HEK293 (cell line): ENCODE results near the gene ROPN1L.
A peak's percentile ranks its signal among the peaks of the same experiment; 100 is the strongest.

Experiments used
- BCL11B ChIP-seq: fragments of 450-650 bp; formaldehyde crosslinking; IDR thresholded peaks from 2 replicates; pipeline ENCODE4 v1.5.1; 2016; ENCODE audit warnings: low read depth, missing biosample characterization, missing genetic modification characterization
- GFI1B ChIP-seq: fragments of 450-650 bp; formaldehyde crosslinking; IDR thresholded peaks from 2 replicates; pipeline ENCODE4 v1.5.1; 2016; ENCODE audit warnings: missing biosample characterization, missing genetic modification characterization
- KLF16 ChIP-seq: fragments of 450-650 bp; formaldehyde crosslinking; IDR thresholded peaks from 2 replicates; pipeline ENCODE4 v1.5.1; 2017; ENCODE audit warnings: missing biosample characterization, missing genetic modification characterization
- KLF9 ChIP-seq: fragments of 450-650 bp; formaldehyde crosslinking; IDR thresholded peaks from 2 replicates; pipeline ENCODE4 v1.5.1; 2016; ENCODE audit warnings: missing biosample characterization, missing genetic modification characterization, low read depth
- MZF1 ChIP-seq: fragments of 450-650 bp; formaldehyde crosslinking; IDR thresholded peaks from 2 replicates; pipeline ENCODE4 v1.5.1; 2017; ENCODE audit warnings: missing biosample characterization, missing genetic modification characterization, borderline replicate concordance
- SALL2 ChIP-seq: fragments of 450-650 bp; formaldehyde crosslinking; IDR thresholded peaks from 2 replicates; pipeline ENCODE4 v1.5.0; 2017; ENCODE audit warnings: missing biosample characterization, mild to moderate bottlenecking, missing genetic modification characterization, borderline replicate concordance
- SP7 ChIP-seq: fragments of 450-650 bp; formaldehyde crosslinking; IDR thresholded peaks from 2 replicates; pipeline ENCODE4 v1.5.1; 2016; ENCODE audit warnings: missing biosample characterization, missing genetic modification characterization
- ZBTB10 ChIP-seq: fragments of 450-650 bp; formaldehyde crosslinking; IDR thresholded peaks from 2 replicates; pipeline ENCODE4 v1.5.1; 2016; ENCODE audit warnings: missing biosample characterization, missing genetic modification characterization
- ZNF148 ChIP-seq: fragments of 450-650 bp; formaldehyde crosslinking; IDR thresholded peaks from 2 replicates; pipeline ENCODE4 v1.5.0; 2017; ENCODE audit warnings: missing biosample characterization, missing genetic modification characterization, borderline replicate concordance
- ZNF16 ChIP-seq: fragments of 450-650 bp; formaldehyde crosslinking; IDR thresholded peaks from 2 replicates; pipeline ENCODE4 v1.5.1; 2016; ENCODE audit warnings: low read depth, missing biosample characterization, missing genetic modification characterization
- ZNF19 ChIP-seq: fragments of 450-650 bp; formaldehyde crosslinking; IDR thresholded peaks from 2 replicates; pipeline ENCODE4; 2016; ENCODE audit warnings: missing biosample characterization, missing genetic modification characterization, low read depth
- ZNF221 ChIP-seq: fragments of 450-650 bp; formaldehyde crosslinking; IDR thresholded peaks from 2 replicates; pipeline ENCODE4 v1.5.1; 2017; ENCODE audit warnings: missing biosample characterization, missing genetic modification characterization, borderline replicate concordance
- ZNF248 ChIP-seq: fragments of 450-650 bp; formaldehyde crosslinking; IDR thresholded peaks from 2 replicates; pipeline ENCODE4 v1.5.1; 2017; ENCODE audit warnings: missing biosample characterization, missing genetic modification characterization
- ZNF26 ChIP-seq: fragments of 450-650 bp; formaldehyde crosslinking; IDR thresholded peaks from 2 replicates; pipeline ENCODE4 v1.5.1; 2016; ENCODE audit warnings: missing biosample characterization, missing genetic modification characterization
- ZNF324 ChIP-seq: fragments of 450-650 bp; formaldehyde crosslinking; IDR thresholded peaks from 2 replicates; pipeline ENCODE4 v1.5.1; 2016; ENCODE audit warnings: missing biosample characterization, missing genetic modification characterization
- ZNF416 ChIP-seq: fragments of 450-650 bp; formaldehyde crosslinking; IDR thresholded peaks from 2 replicates; pipeline ENCODE4 v1.5.1; 2016; ENCODE audit warnings: missing biosample characterization, missing genetic modification characterization
- ZNF426 ChIP-seq: fragments of 450-650 bp; formaldehyde crosslinking; IDR thresholded peaks from 2 replicates; pipeline ENCODE4 v1.5.1; 2017; ENCODE audit warnings: missing biosample characterization, missing genetic modification characterization, mild to moderate bottlenecking, inconsistent platforms, moderate library complexity
- ZNF501 ChIP-seq: fragments of 450-650 bp; formaldehyde crosslinking; IDR thresholded peaks from 2 replicates; pipeline ENCODE4 v1.5.1; 2016; ENCODE audit warnings: missing biosample characterization, missing genetic modification characterization
- ZNF530 ChIP-seq: fragments of 450-650 bp; formaldehyde crosslinking; IDR thresholded peaks from 2 replicates; pipeline ENCODE4 v1.5.1; 2016; ENCODE audit warnings: low read depth, missing biosample characterization, missing genetic modification characterization
- ZNF660 ChIP-seq: fragments of 450-650 bp; IDR thresholded peaks from 2 replicates; pipeline ENCODE4 v1.5.1; 2018; ENCODE audit warnings: missing biosample characterization, mild to moderate bottlenecking, missing genetic modification characterization
- ZNF707 ChIP-seq: fragments of 450-650 bp; formaldehyde crosslinking; IDR thresholded peaks from 2 replicates; pipeline ENCODE4 v1.5.1; 2016; ENCODE audit warnings: missing biosample characterization, missing genetic modification characterization
- ZNF747 ChIP-seq: fragments of 450-650 bp; formaldehyde crosslinking; IDR thresholded peaks from 2 replicates; pipeline ENCODE4 v1.5.1; 2016; ENCODE audit warnings: missing biosample characterization, missing genetic modification characterization
- ZNF777 ChIP-seq: fragments of 450-650 bp; formaldehyde crosslinking; IDR thresholded peaks from 2 replicates; pipeline ENCODE4 v1.5.1; 2017; ENCODE audit warnings: missing biosample characterization, missing genetic modification characterization, borderline replicate concordance
- ZNF837 ChIP-seq: fragments of 450-650 bp; formaldehyde crosslinking; IDR thresholded peaks from 2 replicates; pipeline ENCODE4 v1.5.1; 2016; ENCODE audit warnings: missing biosample characterization, missing genetic modification characterization
- ZNF843 ChIP-seq: fragments of 450-650 bp; formaldehyde crosslinking; IDR thresholded peaks from 2 replicates; pipeline ENCODE4 v1.5.1; 2016; ENCODE audit warnings: missing biosample characterization, missing genetic modification characterization
- ZSCAN4 ChIP-seq: fragments of 450-650 bp; formaldehyde crosslinking; IDR thresholded peaks from 2 replicates; pipeline ENCODE4 v1.5.1; 2017; ENCODE audit warnings: missing biosample characterization, missing genetic modification characterization
- TF ChIP-seq, protein P1 (sequence below): fragments of 450-650 bp; formaldehyde crosslinking; IDR thresholded peaks from 2 replicates; pipeline ENCODE4 v1.5.1; 2016; ENCODE audit warnings: missing biosample characterization, missing genetic modification characterization
- TF ChIP-seq, protein P2 (sequence below): fragments of 450-650 bp; formaldehyde crosslinking; IDR thresholded peaks from 2 replicates; pipeline ENCODE4 v1.5.1; 2016; ENCODE audit warnings: missing biosample characterization, missing genetic modification characterization, low read depth

ROPN1L gene

DNA sequence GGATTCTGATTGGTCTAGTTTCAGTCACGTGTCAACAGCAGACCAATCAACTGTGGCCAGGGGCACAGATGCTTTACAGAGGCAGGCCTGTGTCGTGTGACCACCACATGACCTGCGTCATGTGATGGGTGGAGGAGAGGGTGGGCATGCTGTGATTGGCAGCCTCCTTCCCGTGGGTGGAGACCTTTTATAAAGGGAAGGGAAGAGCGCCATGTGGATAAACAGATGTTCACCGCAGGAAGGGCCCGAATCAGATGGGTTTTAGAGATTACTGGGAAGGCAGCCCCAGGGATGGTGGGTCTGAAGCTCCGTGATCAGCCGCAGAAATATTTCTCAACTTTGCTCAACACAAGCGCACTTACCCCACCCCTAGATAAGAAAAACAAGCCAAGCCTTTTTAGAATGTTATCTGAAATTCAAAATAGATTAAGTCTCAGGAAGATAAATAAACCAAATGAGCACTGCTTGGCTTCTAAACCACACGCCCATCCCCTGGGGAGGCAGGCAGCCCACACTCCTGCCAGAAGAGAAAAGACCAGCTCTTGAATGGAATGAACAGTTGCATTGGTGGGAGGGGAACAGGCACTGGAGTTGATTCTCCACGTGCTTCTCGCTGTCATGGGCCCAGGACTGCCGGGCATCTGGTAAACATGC, 43.6 kb downstream of the ROPN1L start (continued):
- TF ChIP-seq ZNF148 (tag by site-specific recombination), result no peak
- TF ChIP-seq ZNF837 (tag by site-specific recombination), result no peak
- 0 out of 2 replicates have a peak, but pooled peaks have one; percentile 33 for TF ChIP-seq SP7
- TF ChIP-seq ZBTB10, result no peak
- no peak for TF ChIP-seq ZNF530 (tag by site-specific recombination)
- TF ChIP-seq ZNF324 (tag by site-specific recombination), result no peak
- TF ChIP-seq, protein P1, sequence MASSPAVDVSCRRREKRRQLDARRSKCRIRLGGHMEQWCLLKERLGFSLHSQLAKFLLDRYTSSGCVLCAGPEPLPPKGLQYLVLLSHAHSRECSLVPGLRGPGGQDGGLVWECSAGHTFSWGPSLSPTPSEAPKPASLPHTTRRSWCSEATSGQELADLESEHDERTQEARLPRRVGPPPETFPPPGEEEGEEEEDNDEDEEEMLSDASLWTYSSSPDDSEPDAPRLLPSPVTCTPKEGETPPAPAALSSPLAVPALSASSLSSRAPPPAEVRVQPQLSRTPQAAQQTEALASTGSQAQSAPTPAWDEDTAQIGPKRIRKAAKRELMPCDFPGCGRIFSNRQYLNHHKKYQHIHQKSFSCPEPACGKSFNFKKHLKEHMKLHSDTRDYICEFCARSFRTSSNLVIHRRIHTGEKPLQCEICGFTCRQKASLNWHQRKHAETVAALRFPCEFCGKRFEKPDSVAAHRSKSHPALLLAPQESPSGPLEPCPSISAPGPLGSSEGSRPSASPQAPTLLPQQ (tag by site-specific recombination), result peak; percentile 32; the same call in 1 of the 2 replicates
- no peak for TF ChIP-seq ZNF707
- peak; percentile 58; the same call in 1 of the 2 replicates for TF ChIP-seq GFI1B (tag by site-specific recombination)
- TF ChIP-seq KLF9 (tag by site-specific recombination), result no peak
- TF ChIP-seq ZNF747 (tag by site-specific recombination), result no peak
- TF ChIP-seq ZNF777 (tag by site-specific recombination), result no peak
- no peak for TF ChIP-seq ZSCAN4 (tag by site-specific recombination)
- TF ChIP-seq, protein P2, sequence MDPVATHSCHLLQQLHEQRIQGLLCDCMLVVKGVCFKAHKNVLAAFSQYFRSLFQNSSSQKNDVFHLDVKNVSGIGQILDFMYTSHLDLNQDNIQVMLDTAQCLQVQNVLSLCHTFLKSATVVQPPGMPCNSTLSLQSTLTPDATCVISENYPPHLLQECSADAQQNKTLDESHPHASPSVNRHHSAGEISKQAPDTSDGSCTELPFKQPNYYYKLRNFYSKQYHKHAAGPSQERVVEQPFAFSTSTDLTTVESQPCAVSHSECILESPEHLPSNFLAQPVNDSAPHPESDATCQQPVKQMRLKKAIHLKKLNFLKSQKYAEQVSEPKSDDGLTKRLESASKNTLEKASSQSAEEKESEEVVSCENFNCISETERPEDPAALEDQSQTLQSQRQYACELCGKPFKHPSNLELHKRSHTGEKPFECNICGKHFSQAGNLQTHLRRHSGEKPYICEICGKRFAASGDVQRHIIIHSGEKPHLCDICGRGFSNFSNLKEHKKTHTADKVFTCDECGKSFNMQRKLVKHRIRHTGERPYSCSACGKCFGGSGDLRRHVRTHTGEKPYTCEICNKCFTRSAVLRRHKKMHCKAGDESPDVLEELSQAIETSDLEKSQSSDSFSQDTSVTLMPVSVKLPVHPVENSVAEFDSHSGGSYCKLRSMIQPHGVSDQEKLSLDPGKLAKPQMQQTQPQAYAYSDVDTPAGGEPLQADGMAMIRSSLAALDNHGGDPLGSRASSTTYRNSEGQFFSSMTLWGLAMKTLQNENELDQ (tag by site-specific recombination), result no peak
- peak; percentile 59; the same call in 1 of the 2 replicates for TF ChIP-seq ZNF843 (tag by site-specific recombination)
- TF ChIP-seq ZNF19 (tag by site-specific recombination), result no peak
- no peak for TF ChIP-seq ZNF416 (tag by site-specific recombination)
- no peak for TF ChIP-seq KLF16
- no peak for TF ChIP-seq ZNF660 (tag by site-specific recombination)
- no peak for TF ChIP-seq ZNF26 (tag by site-specific recombination)
- no peak for TF ChIP-seq ZNF426 (tag by site-specific recombination)
- no peak for TF ChIP-seq SALL2
- no peak for TF ChIP-seq ZNF501
- no peak for TF ChIP-seq MZF1 (tag by site-specific recombination)
- TF ChIP-seq BCL11B (tag by site-specific recombination), result no peak
- TF ChIP-seq ZNF221 (tag by site-specific recombination), result no peak
- TF ChIP-seq ZNF248 (tag by site-specific recombination), result no peak
- no peak for TF ChIP-seq ZNF16 (tag by site-specific recombination)
